Ovary (tissue), 9 donors: ENCODE measurements around the gene TEDC2. TPM values are rescaled to one million over a fixed set of nuclear protein-coding genes. Genes with fewer than 3 reads are reported as not detected.
"Not testable (repeated sequence)": the region's sequence is repeated elsewhere in the genome, so short reads cannot be mapped to it uniquely, and the experiment has no call there.

Experiments used
- DNase-seq, 5 donors: peaks; one replicate each; pipeline ENCODE4 v3.0.0-alpha.2; 2019 to 2020
- H3K27ac ChIP-seq, 2 donors: fragments of 200-600 bp; one replicate each; pipeline versions ENCODE4 v1.5.1 to v1.8.0; 2019 to 2022
- H3K27me3 ChIP-seq: fragments of 200-600 bp; one replicate; pipeline ENCODE4 v1.8.0; 2022
- H3K36me3 ChIP-seq: fragments of 200-600 bp; sonication (generic); one replicate; pipeline ENCODE4 v1.5.1; 2019
- H3K4me1 ChIP-seq: one replicate; pipeline ENCODE4 v1.8.1; 2013; ENCODE audit warnings: mild to moderate bottlenecking, moderate library complexity; ENCODE audit not compliant: insufficient read depth
- H3K4me3 ChIP-seq: fragments of 200-600 bp; sonication (generic); one replicate; pipeline ENCODE4 v1.5.1; 2017
- H3K9me3 ChIP-seq, 2 donors: fragments of 200-600 bp in 1 of 2; sonication (generic) in 1 of 2; one replicate each; pipeline versions ENCODE4 v1.5.1 to v1.8.1; 2013 to 2019; ENCODE audit warnings: mild to moderate bottlenecking in 1 of 2, moderate library complexity in 1 of 2
- CTCF ChIP-seq, 3 donors: fragments of 450-650 bp in 2 of 3; fragments of 200-600 bp in 1 of 3; IDR thresholded peaks; one replicate each; pipeline versions ENCODE4 v1.5.1 to v1.8.0; 2016 to 2022; ENCODE audit warnings: antibody characterized with exemption in 3 of 3, mild to moderate bottlenecking in 1 of 3
- EP300 ChIP-seq: sonication (generic); formaldehyde crosslinking; IDR thresholded peaks from one replicate; pipeline ENCODE4 v1.6.1; 2017; ENCODE audit warnings: antibody characterized with exemption
- POLR2A ChIP-seq: fragments of 450-650 bp; IDR thresholded peaks from one replicate; pipeline ENCODE4 v1.6.1; 2017; ENCODE audit warnings: antibody characterized with exemption, mild to moderate bottlenecking, moderate library complexity
- WGBS, 3 donors: extraction: QIAGEN DNeasy Blood & Tissue Kit in 1 of 3; methylation state at CpG; one replicate each; pipeline versions ENCODE4 v1.1.5 to v1.1.7; 2013 to 2017; 5-methylcytosine and 5-hydroxymethylcytosine counted together
- intact Hi-C, 4 donors: fragments of 100-400 bp; cut with DNase I; formaldehyde crosslinking; loops; one replicate each; pipeline versions ENCODE4 v1.11.0 to v1.15.1; 2022 to 2023
- polyA plus RNA-seq, 2 donors: library from polyadenylated mRNA; stranded (reverse); fragments of 200-250 nt in 1 of 2; fragments of 350-450 nt in 1 of 2; fragmentation: Illumina TruSeq in 1 of 2; extraction: RNeasy Lipid Tissue Mini Kit (QIAGEN cat#74804) in 1 of 2; gene quantifications; one replicate each; pipeline ENCODE4 v1.2.3, GENCODE V29; 2013 to 2014
- total RNA-seq, 7 donors: library from RNA; depleted of rRNA in 2 of 7; stranded (reverse); fragments of >200 nt in 2 of 7; fragmentation: NEBNext Ultra II Directional in 3 of 7; extraction: Animal tissue kit (Norgen Biotek cat#: 25700) in 3 of 7; gene quantifications; one replicate each; pipeline versions ENCODE4 v1.1.0 to v1.2.4, GENCODE V29; 2016 to 2023
- donor health status: DM: no; HTN: no; CAD: no; lungs with moderate emphysema.
- donor health status: DM: no; HTN: no; CAD: no.
- donor health status: Bipolar disorder and iron deficiency.
- donor health status: DM: yes; HTN: yes; CAD: no.
- donor health status: DM: no; HTN: no; CAD: no.
- donor health status: DM: yes; HTN: yes; CAD: no.

TEDC2 gene
- total and polyA plus RNA-seq, 9 donors: 0.38 to 2.0 (median 1.3) TPM; not detected in 3

GRCh38 chr16:2476345-2476720, 16.4 kb downstream of the TEDC2 start:
- intact Hi-C loops: no loop called here
- Histone ChIP-seq H3K4me3 (no peak overlapping the region), H3K27ac (no peak overlapping the region), H3K36me3 (no peaks in the 10 kb centered on the region), H3K4me1 (peaks cover 5% of the 10 kb centered on the region), H3K27me3 (peaks cover 5% of the 10 kb centered on the region), H3K9me3 (no peaks in the 10 kb centered on the region)
- DNase-seq: no peak
- TF ChIP-seq CTCF (IDR thresholded peaks at IDR 0.05): no peak
- TF ChIP-seq EP300: no peak
- no peak for TF ChIP-seq POLR2A
- 93 to 94% (median 94%) methylated on average over 9 of the region's 9 CpGs for WGBS, 3 donors

GRCh38 chr16:2476741-2477140, 16.8 kb downstream of the TEDC2 start:
- H3K4me3 ChIP-seq: no peak overlapping the region
- intact Hi-C loops: no loop called here
- H3K27ac ChIP-seq: no peak overlapping the region
- WGBS, 3 donors: 66 to 71% (median 68%) methylated on average over 3 of the region's 3 CpGs
- peaks cover 5% of the 10 kb centered on the region for H3K4me1 ChIP-seq
- peaks cover under 1% of the 10 kb centered on the region for H3K27me3 ChIP-seq
- no peaks in the 10 kb centered on the region for H3K9me3 ChIP-seq
- no peaks in the 10 kb centered on the region for H3K36me3 ChIP-seq
- TF ChIP-seq CTCF (IDR thresholded peaks at IDR 0.05) (no peak), EP300 (no peak), POLR2A (no peak)
- no peak for DNase-seq

GRCh38 chr16:2477327-2477726, 17.4 kb downstream of the TEDC2 start:
- whole genome bisulfite sequencing, 3 donors: 93 to 96% (median 95%) methylated on average over 3 of the region's 3 CpGs
- H3K9me3 ChIP-seq: no peaks in the 10 kb centered on the region
- intact Hi-C loops: no loop called here

GRCh38 chr16:2478279-2478678, 18.4 kb downstream of the TEDC2 start:
- H3K36me3 ChIP-seq: no peaks in the 10 kb centered on the region
- no peak overlapping the region for H3K4me3 ChIP-seq
- intact Hi-C loops: no loop called here
- TF ChIP-seq POLR2A (no peak), EP300 (no peak), CTCF (IDR thresholded peaks at IDR 0.05) (no peak)
- whole genome bisulfite sequencing, 3 donors: 81 to 82% (median 81%) methylated on average over 8 of the region's 8 CpGs
- DNase-seq: no peak
- no peaks in the 10 kb centered on the region for H3K9me3 ChIP-seq
- H3K27me3 ChIP-seq: no peaks in the 10 kb centered on the region
- H3K27ac ChIP-seq: no peak overlapping the region
- H3K4me1 ChIP-seq: peaks cover 11% of the 10 kb centered on the region

More at GRCh38 chr16:2477327-2477726, 17.4 kb downstream of the TEDC2 start:
- no peak for DNase-seq
- Histone ChIP-seq H3K4me3 (no peak overlapping the region), H3K4me1 (peaks cover 5% of the 10 kb centered on the region), H3K27me3 (no peaks in the 10 kb centered on the region), H3K27ac (no peak overlapping the region), H3K36me3 (no peaks in the 10 kb centered on the region)
- no peak for TF ChIP-seq CTCF (IDR thresholded peaks at IDR 0.05)
- no peak for TF ChIP-seq POLR2A
- no peak for TF ChIP-seq EP300

- H3K27ac ChIP-seq, intact Hi-C loops, H3K27me3 ChIP-seq, H3K9me3 ChIP-seq, DNase-seq, H3K36me3 ChIP-seq, H3K4me3 ChIP-seq: not testable (repeated sequence)
- peaks cover 17% of the 10 kb centered on the region for H3K4me1 ChIP-seq
- 92 to 94% (median 94%) methylated on average over 10 of the region's 10 CpGs for WGBS, 3 donors
Observed at GRCh38 chr16:2479996-2480395, 20.1 kb downstream of the TEDC2 start.
